ENCODE results near the gene KCNS1. TPM values are rescaled to one million over a fixed set of nuclear protein-coding genes. Genes with fewer than 3 reads are reported as not detected.
"Not testable (repeated sequence)": the region's sequence is repeated elsewhere in the genome, so short reads cannot be mapped to it uniquely, and the experiment has no call there.

The KCNS1 gene
- total RNA-seq, 1 experiment from 2014 or later, result 10.7 TPM

DNA sequence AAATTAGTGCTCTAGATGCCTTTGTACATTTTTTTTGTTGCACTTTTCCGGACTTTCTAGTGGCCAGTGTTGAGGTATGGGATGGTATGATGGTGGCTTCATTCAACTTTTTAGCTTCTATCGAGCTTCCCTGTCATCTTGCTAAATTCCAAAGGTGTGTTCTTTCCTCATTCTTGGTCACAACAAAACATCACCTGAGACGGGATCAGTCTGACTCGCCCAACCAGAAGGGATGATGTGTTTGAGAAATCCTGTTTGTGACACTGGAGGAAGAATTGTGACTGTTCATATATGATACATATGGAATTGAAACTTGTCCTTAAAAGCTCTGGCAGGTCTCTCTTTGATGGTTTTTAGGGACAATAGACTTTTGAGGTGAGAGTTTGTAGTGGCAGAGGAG, 33.8 kb downstream of the KCNS1 start:
- no peak for DNase-seq
- CTCF ChIA-PET, result interaction anchor here (0.7 to 1.2 kb wide), 3 partner anchors 12 to 29 kb away, joined by 4 to 5 read pairs (median 4); no protein-coding TSS in a partner anchor

GRCh38 chr20:45066372-45066771, 34.6 kb downstream of the KCNS1 start:
- H3K4me1 Mint-ChIP-seq (ENCODE audit: low read depth, unreplicated experiment), result peaks cover 42% of the 10 kb centered on the region
- DNase-seq, result no peak
- H3K27me3 Mint-ChIP-seq (ENCODE audit: unreplicated experiment), result no peaks in the 10 kb centered on the region
- intact Hi-C loops (cut with micrococcal nuclease; ENCODE audit: unreplicated experiment), result no loop called here
- BruUV-seq (replicated peaks), result no TSS peak
- no peak overlapping the region for H3K27ac Mint-ChIP-seq (ENCODE audit: unreplicated experiment)
- TF ChIP-seq CTCF (IDR thresholded peaks at IDR 0.05; ENCODE audit: unreplicated experiment), result no peak
- peaks cover 9% of the 10 kb centered on the region for H3K36me3 Mint-ChIP-seq (ENCODE audit: insufficient read depth, unreplicated experiment)
- no peak overlapping the region for H3K4me3 Mint-ChIP-seq (ENCODE audit: low read depth, unreplicated experiment)
- CTCF ChIA-PET, result interaction anchor here (1.2 kb wide), 1 partner anchor 227 kb away, joined by 3 read pairs; no protein-coding TSS in a partner anchor
- H3K9me3 Mint-ChIP-seq (ENCODE audit: low read depth, unreplicated experiment), result peaks cover 8% of the 10 kb centered on the region

More for the DNA sequence above, 33.8 kb downstream of the KCNS1 start:
- Mint-ChIP-seq H3K36me3 (ENCODE audit: insufficient read depth, unreplicated experiment) (peaks cover 9% of the 10 kb centered on the region), H3K9me3 (ENCODE audit: low read depth, unreplicated experiment) (peaks cover 8% of the 10 kb centered on the region), H3K27me3 (ENCODE audit: unreplicated experiment) (no peaks in the 10 kb centered on the region), H3K4me1 (ENCODE audit: low read depth, unreplicated experiment) (peaks cover 39% of the 10 kb centered on the region), H3K4me3 (ENCODE audit: low read depth, unreplicated experiment) (no peak overlapping the region), H3K27ac (ENCODE audit: unreplicated experiment) (peak overlapping the region; percentile 16)
- no peak for TF ChIP-seq CTCF (IDR thresholded peaks at IDR 0.05; ENCODE audit: unreplicated experiment)
- intact Hi-C loops (cut with micrococcal nuclease; ENCODE audit: unreplicated experiment), result no loop called here
- BruUV-seq (replicated peaks), result no TSS peak

DNA sequence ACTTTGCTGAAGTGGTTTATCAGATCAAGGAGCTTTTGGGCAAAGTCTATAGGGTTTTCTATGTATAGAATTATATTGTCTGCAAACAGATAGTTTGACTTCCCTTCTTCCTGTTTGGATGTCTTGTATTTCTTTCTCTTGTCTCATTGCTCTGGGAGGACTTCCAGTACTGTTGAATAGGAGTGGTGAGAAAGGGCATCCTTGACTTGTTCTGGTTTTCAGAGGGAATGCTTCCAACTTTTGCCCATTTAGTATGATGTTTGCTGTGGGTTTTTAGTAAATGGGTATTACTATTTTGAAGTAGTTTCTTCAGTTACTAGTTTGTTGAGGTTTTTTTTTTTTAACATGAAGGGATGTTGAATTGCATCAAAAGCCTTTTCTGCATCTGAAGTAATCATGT, 36.1 kb downstream of the KCNS1 start:
- no peak for DNase-seq
- peaks cover 3% of the 10 kb centered on the region for H3K9me3 Mint-ChIP-seq (ENCODE audit: low read depth, unreplicated experiment)
- H3K4me1 Mint-ChIP-seq (ENCODE audit: low read depth, unreplicated experiment), result peaks cover 52% of the 10 kb centered on the region
- intact Hi-C loops (cut with micrococcal nuclease; ENCODE audit: unreplicated experiment), result no loop called here
- no peak overlapping the region for H3K4me3 Mint-ChIP-seq (ENCODE audit: low read depth, unreplicated experiment)
- no peaks in the 10 kb centered on the region for H3K27me3 Mint-ChIP-seq (ENCODE audit: unreplicated experiment)
- H3K27ac Mint-ChIP-seq (ENCODE audit: unreplicated experiment), result no peak overlapping the region
- no TSS peak for BruUV-seq (replicated peaks)
- CTCF ChIA-PET, result interaction anchor here (0.8 to 1.2 kb wide), 2 partner anchors 53 to 229 kb away, joined by 3 read pairs; no protein-coding TSS in a partner anchor
- no peak for TF ChIP-seq CTCF (IDR thresholded peaks at IDR 0.05; ENCODE audit: unreplicated experiment)
- H3K36me3 Mint-ChIP-seq (ENCODE audit: insufficient read depth, unreplicated experiment), result peaks cover 9% of the 10 kb centered on the region

DNA sequence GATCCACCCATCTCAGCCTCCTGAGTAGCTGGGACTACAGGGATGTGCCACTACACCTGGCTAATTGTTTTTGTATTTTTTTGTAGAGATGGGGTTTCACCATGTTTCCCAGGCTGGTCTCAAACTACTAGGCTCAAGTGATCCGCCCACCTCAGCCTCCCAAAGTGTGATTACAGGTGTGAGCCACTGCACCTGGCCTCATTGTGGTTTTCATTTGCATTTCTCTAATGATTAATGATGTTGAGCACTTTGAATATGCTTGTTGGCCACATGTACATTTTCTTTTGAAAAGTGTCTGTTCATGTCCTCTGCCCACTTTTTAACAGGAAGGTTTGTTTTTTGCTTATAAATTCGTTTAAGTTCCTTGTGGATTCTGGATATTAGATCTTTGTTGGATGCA, 37.8 kb downstream of the KCNS1 start:
- CTCF ChIA-PET; intact Hi-C loops (cut with micrococcal nuclease; ENCODE audit: unreplicated experiment); H3K36me3 Mint-ChIP-seq (ENCODE audit: insufficient read depth, unreplicated experiment); H3K4me3 Mint-ChIP-seq (ENCODE audit: low read depth, unreplicated experiment); BruUV-seq (replicated peaks); DNase-seq; H3K9me3 Mint-ChIP-seq (ENCODE audit: low read depth, unreplicated experiment); H3K27me3 Mint-ChIP-seq (ENCODE audit: unreplicated experiment); H3K27ac Mint-ChIP-seq (ENCODE audit: unreplicated experiment): not testable (repeated sequence)
- H3K4me1 Mint-ChIP-seq (ENCODE audit: low read depth, unreplicated experiment), result peaks cover 62% of the 10 kb centered on the region

GRCh38 chr20:45061244-45061643, 39.7 kb downstream of the KCNS1 start:
- Mint-ChIP-seq H3K4me3 (ENCODE audit: low read depth, unreplicated experiment) (no peak overlapping the region), H3K4me1 (ENCODE audit: low read depth, unreplicated experiment) (peaks cover 48% of the 10 kb centered on the region), H3K27ac (ENCODE audit: unreplicated experiment) (peak overlapping the region; percentile 42), H3K27me3 (ENCODE audit: unreplicated experiment) (no peaks in the 10 kb centered on the region), H3K9me3 (ENCODE audit: low read depth, unreplicated experiment) (peaks cover 2% of the 10 kb centered on the region), H3K36me3 (ENCODE audit: insufficient read depth, unreplicated experiment) (peaks cover 9% of the 10 kb centered on the region)
- intact Hi-C loops (cut with micrococcal nuclease; ENCODE audit: unreplicated experiment), result no loop called here
- CTCF ChIA-PET, result interaction anchor here (0.8 to 1.5 kb wide), 3 partner anchors 8 to 232 kb away, joined by 3 to 4 read pairs (median 4); no protein-coding TSS in a partner anchor
- no peak for TF ChIP-seq CTCF (IDR thresholded peaks at IDR 0.05; ENCODE audit: unreplicated experiment)
- DNase-seq, result peak; percentile 35
- BruUV-seq (replicated peaks), result no TSS peak
